Rectal smooth muscle tissue (tissue), 1 donor: Measurements from ENCODE around the gene CNTN4.

ENCODE experiments used
- H3K27ac ChIP-seq: one replicate; pipeline ENCODE4 v1.7.0; 2013; ENCODE audit warnings: low read depth, low read length, inconsistent platforms
- H3K27me3 ChIP-seq: one replicate; pipeline ENCODE4 v1.7.0; 2013; ENCODE audit warnings: low read length; ENCODE audit not compliant: control insufficient read depth, insufficient read depth
- H3K36me3 ChIP-seq: one replicate; pipeline ENCODE4 v1.7.0; 2013; ENCODE audit warnings: low read length; ENCODE audit not compliant: control insufficient read depth, insufficient read depth
- H3K4me1 ChIP-seq: one replicate; pipeline ENCODE4 v1.7.0; 2013; ENCODE audit warnings: low read length; ENCODE audit not compliant: control insufficient read depth, insufficient read depth
- H3K4me3 ChIP-seq: one replicate; pipeline ENCODE4 v1.7.0; 2013; ENCODE audit warnings: low read length
- H3K9ac ChIP-seq: one replicate; pipeline ENCODE4 v1.7.0; 2013; ENCODE audit warnings: low read length

Gene CNTN4

GRCh38 chr3:2099779-2100191 lies 1.1 kb downstream of the CNTN4 start:
- Histone ChIP-seq H3K4me1 (no peaks in the 10 kb centered on the region), H3K27me3 (peaks cover 4% of the 10 kb centered on the region), H3K9ac (no peak overlapping the region), H3K27ac (no peak overlapping the region), H3K4me3 (peak overlapping the region; percentile 68), H3K36me3 (no peaks in the 10 kb centered on the region)

- Histone ChIP-seq H3K36me3 (no peaks in the 10 kb centered on the region), H3K4me1 (no peaks in the 10 kb centered on the region), H3K27me3 (no peaks in the 10 kb centered on the region), H3K4me3 (no peak overlapping the region), H3K9ac (no peak overlapping the region), H3K27ac (no peak overlapping the region)
These were observed 7.8 kb downstream of the CNTN4 start for GRCh38 chr3:2106438-2106837.

- H3K27me3 ChIP-seq = no peaks in the 10 kb centered on the region
- no peaks in the 10 kb centered on the region for H3K36me3 ChIP-seq
- no peak overlapping the region for H3K27ac ChIP-seq
- no peaks in the 10 kb centered on the region for H3K4me1 ChIP-seq
- no peak overlapping the region for H3K9ac ChIP-seq
- H3K4me3 ChIP-seq = no peak overlapping the region
These were observed 12.0 kb downstream of the CNTN4 start for GRCh38 chr3:2110597-2111117.

GRCh38 chr3:2114617-2115275 lies 16.1 kb downstream of the CNTN4 start:
- H3K4me1 ChIP-seq = no peaks in the 10 kb centered on the region
- no peak overlapping the region for H3K9ac ChIP-seq
- no peaks in the 10 kb centered on the region for H3K36me3 ChIP-seq
- no peaks in the 10 kb centered on the region for H3K27me3 ChIP-seq
- no peak overlapping the region for H3K27ac ChIP-seq
- no peak overlapping the region for H3K4me3 ChIP-seq

- Histone ChIP-seq H3K36me3 (no peaks in the 10 kb centered on the region), H3K4me1 (no peaks in the 10 kb centered on the region), H3K27ac (no peak overlapping the region)
These were observed 32.1 kb downstream of the CNTN4 start for GRCh38 chr3:2130726-2131125.

GRCh38 chr3:2133146-2133545 lies 34.5 kb downstream of the CNTN4 start:
- H3K4me3 ChIP-seq = no peak overlapping the region
- no peaks in the 10 kb centered on the region for H3K27me3 ChIP-seq
- H3K27ac ChIP-seq = no peak overlapping the region
- H3K9ac ChIP-seq = no peak overlapping the region
- H3K4me1 ChIP-seq = no peaks in the 10 kb centered on the region
- no peaks in the 10 kb centered on the region for H3K36me3 ChIP-seq

More at GRCh38 chr3:2130726-2131125, 32.1 kb downstream of the CNTN4 start:
- Histone ChIP-seq H3K9ac (no peak overlapping the region), H3K27me3 (no peaks in the 10 kb centered on the region), H3K4me3 (no peak overlapping the region)

- H3K4me1 ChIP-seq = no peaks in the 10 kb centered on the region
- H3K27me3 ChIP-seq = no peaks in the 10 kb centered on the region
- no peak overlapping the region for H3K9ac ChIP-seq
- no peak overlapping the region for H3K27ac ChIP-seq
- no peaks in the 10 kb centered on the region for H3K36me3 ChIP-seq
- no peak overlapping the region for H3K4me3 ChIP-seq
These were observed 39.0 kb downstream of the CNTN4 start for GRCh38 chr3:2137651-2138050.

- no peak overlapping the region for H3K27ac ChIP-seq
- no peak overlapping the region for H3K9ac ChIP-seq
- H3K27me3 ChIP-seq = no peaks in the 10 kb centered on the region
- no peak overlapping the region for H3K4me3 ChIP-seq
- H3K4me1 ChIP-seq = no peaks in the 10 kb centered on the region
- no peaks in the 10 kb centered on the region for H3K36me3 ChIP-seq
These were observed 42.8 kb downstream of the CNTN4 start for GRCh38 chr3:2141482-2141881.

- H3K27ac ChIP-seq = no peak overlapping the region
- no peaks in the 10 kb centered on the region for H3K4me1 ChIP-seq
- no peak overlapping the region for H3K9ac ChIP-seq
- no peaks in the 10 kb centered on the region for H3K27me3 ChIP-seq
- H3K36me3 ChIP-seq = no peaks in the 10 kb centered on the region
- no peak overlapping the region for H3K4me3 ChIP-seq
These were observed 50.1 kb downstream of the CNTN4 start for GRCh38 chr3:2148561-2149340.

GRCh38 chr3:2153053-2153452 lies 54.4 kb downstream of the CNTN4 start:
- H3K27ac ChIP-seq = no peak overlapping the region
- H3K4me1 ChIP-seq = no peaks in the 10 kb centered on the region
- H3K27me3 ChIP-seq = no peaks in the 10 kb centered on the region
- H3K4me3 ChIP-seq = no peak overlapping the region
- no peak overlapping the region for H3K9ac ChIP-seq
- H3K36me3 ChIP-seq = no peaks in the 10 kb centered on the region

- Histone ChIP-seq H3K4me1 (no peaks in the 10 kb centered on the region), H3K27me3 (no peaks in the 10 kb centered on the region), H3K27ac (no peak overlapping the region), H3K36me3 (no peaks in the 10 kb centered on the region), H3K4me3 (no peak overlapping the region), H3K9ac (no peak overlapping the region)
These were observed 54.9 kb downstream of the CNTN4 start for GRCh38 chr3:2153547-2153946.

- H3K9ac ChIP-seq = no peak overlapping the region
- H3K27ac ChIP-seq = no peak overlapping the region
- no peaks in the 10 kb centered on the region for H3K4me1 ChIP-seq
- H3K27me3 ChIP-seq = no peaks in the 10 kb centered on the region
- no peak overlapping the region for H3K4me3 ChIP-seq
- H3K36me3 ChIP-seq = no peaks in the 10 kb centered on the region
These were observed 56.0 kb downstream of the CNTN4 start for GRCh38 chr3:2154621-2155020.
